Activated CD4-positive, alpha-beta T cell treated with anti-CD3 and anti-CD28 coated beads, Interleukin-2, amount 50 U/mL, for 4 hours (primary cell): ENCODE results near the gene KAZN.

Source experiments
- DNase-seq, 2 experiments: peaks; one replicate each; pipeline ENCODE4 v3.0.0-alpha.2; 2020

The KAZN gene

DNA sequence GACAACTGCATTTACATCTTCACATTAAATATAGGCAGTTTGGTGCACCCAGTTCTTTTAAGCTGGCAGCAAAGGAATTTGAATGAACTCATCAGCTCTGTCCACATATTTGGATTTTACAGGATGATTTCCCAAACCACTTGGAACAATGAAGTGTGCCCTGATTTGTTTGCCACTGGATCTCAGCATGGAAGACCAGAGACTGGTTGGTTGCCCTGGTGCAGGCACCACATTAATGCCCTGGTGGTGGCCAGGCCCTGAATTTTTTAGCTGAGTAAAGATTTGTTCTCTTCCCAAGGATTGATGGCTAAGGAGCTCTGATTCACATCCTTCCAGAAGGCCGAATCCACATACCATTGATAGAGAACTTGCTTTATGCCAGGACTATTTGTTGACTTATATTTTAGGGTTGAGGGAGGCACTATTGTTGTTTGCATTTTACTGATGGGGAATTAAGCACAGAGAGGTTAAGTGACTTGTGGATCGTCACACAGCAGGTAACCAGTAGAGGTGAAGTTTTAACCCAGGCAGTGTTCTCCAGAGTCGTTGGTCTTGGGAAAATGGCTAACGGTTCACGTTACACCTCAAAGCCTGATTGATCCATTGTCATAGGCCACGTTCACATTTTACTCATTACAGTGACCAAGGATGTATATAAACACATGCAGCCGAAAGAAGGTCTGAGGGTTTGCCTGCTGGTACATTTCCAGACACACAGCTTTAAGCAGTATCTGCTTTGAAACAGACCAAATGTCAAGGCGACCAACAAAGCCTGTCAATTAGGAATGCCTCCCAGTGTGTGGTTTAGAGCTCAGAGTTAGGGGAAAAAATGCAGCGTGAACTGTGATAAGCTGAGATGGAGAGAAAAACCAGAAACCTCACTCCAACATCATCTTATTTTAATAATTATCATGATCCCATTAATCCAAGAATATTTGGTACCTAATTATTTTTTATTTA lies 50.7 kb downstream of the KAZN start:
- no peak for DNase-seq

- DNase-seq: no peak
Observed at GRCh38 chr1:14649976-14650375, 51.5 kb downstream of the KAZN start.

DNA sequence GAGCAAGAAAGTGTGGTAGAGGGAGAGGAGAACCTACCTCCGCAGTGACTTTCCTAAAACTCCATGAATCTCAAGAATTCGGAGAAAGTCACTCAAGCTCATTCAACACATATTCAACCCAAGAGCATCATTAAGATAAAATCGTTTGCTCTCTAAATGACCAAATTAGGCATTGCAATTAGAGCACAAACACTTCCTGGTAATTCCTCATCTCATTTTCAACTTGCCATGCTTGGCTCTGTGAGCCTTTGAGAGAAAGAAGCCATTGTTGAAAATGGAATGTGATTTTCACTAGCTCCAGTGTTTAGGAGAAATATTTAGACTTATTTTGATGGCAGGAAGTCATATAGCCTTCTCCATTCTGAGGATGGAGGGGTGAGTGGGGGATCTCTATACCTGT lies 52.5 kb downstream of the KAZN start:
- DNase-seq: no peak

DNA sequence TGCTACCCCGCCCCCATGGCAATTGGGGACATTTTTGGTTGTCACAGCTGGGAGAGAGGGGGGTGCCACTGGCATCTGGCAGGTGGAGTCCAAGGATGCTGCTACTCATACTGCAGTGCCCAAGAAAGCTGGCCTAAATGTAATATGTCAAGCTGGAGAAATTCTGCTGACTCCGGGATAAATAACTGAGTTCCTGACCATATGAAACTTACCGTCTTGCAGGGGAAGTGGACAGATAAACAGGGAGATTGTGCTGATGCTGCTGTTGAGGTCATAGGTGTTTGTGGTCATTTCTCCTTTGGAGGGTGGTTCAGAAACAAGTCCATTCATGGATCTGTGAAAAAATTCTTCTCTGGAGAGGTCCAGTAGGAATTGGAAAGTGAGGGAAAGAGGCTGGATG lies 54.4 kb downstream of the KAZN start:
- DNase-seq: no peak

- DNase-seq: no peak
Observed at GRCh38 chr1:14653461-14653960, 55.0 kb downstream of the KAZN start.

- DNase-seq: no peak
Observed at GRCh38 chr1:14654554-14654953, 56.1 kb downstream of the KAZN start.

- DNase-seq: no peak
Observed at GRCh38 chr1:14655385-14655784, 56.9 kb downstream of the KAZN start.

DNA sequence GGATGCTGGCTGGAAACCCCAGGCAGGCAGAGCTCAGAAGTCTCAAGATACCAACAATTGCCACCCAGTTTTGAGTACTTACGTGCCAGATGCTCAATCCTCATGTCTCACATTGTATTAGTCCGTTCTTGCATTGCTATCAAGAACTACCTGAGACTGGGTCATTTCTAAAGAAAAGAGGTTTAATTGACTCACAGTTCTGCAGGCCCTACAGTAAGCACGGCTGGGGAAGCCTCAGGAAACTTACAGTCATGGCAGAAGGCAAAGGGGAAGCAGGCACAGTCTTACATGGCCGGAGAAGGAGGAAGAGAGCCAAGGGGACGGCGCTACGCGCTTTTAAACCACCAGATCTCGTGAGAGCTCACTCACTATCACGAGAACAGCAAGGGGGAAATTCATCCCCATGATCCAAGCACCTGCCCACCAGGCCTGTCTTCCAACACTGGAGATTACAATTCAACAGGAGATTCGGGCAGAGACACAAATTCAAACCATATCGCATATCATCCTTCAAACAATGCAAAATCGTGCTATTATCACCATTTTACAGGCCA lies 58.0 kb downstream of the KAZN start:
- DNase-seq: no peak

- DNase-seq: no peak
Observed at GRCh38 chr1:14658642-14659041, 60.2 kb downstream of the KAZN start.

GRCh38 chr1:14659913-14660312 lies 61.4 kb downstream of the KAZN start:
- no peak for DNase-seq

- DNase-seq: no peak
Observed at GRCh38 chr1:14660801-14661200, 62.3 kb downstream of the KAZN start.

DNA sequence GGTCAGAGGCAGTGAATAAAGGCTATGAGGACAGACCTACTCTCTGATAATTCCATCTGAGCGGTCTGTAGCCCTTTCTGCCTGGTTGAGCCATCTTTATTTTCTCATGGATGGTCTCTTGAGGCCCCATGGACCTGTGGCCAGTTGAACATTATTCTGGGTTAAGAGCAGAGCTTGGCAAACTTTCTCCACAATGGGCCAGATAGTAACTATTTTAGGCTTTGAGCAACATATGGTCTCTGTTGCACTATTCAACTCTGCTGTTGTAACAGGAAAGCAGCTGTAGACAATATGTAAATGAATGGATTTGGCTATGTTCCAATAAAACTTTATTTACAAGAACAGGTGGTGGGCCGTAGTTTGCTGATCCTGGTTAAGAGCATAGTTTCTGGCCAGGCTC lies 62.7 kb downstream of the KAZN start:
- DNase-seq: no peak

GRCh38 chr1:14662116-14662515 lies 63.6 kb downstream of the KAZN start:
- DNase-seq: no peak

GRCh38 chr1:14663773-14664172 lies 65.3 kb downstream of the KAZN start:
- DNase-seq: no peak

GRCh38 chr1:14666373-14666772 lies 67.9 kb downstream of the KAZN start:
- no peak for DNase-seq

DNA sequence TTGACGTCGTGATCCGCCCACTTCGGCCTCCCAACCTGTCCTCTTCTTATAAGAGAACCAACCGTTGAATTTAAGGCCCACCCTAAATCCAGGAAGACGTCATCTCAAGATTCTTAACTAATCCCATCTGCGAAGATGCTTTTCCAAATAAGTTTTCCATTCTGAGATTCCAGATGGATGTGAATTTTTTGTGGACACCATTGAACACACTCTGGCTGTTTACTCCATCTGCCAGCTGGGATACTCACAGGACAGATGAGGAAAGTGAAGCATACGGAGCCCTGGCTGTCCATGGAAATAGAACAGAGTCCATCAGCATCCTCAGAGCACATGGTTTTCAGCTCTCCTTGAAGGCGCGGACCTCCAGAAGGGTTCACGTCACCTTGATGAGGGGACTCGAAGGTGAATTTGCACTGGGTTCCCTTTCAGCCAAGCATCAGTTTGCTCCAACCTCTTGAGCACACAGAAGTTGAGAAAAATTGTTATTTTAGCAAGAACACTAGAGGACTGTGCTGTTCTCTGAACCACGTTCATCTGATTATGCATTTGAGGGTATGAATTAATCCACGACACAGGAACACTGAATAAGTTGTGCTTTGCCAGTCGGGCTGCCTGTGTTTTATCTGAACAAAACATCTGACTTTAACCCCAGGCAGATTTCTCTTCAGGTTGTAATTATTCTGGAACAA lies 68.6 kb downstream of the KAZN start:
- no peak for DNase-seq

DNA sequence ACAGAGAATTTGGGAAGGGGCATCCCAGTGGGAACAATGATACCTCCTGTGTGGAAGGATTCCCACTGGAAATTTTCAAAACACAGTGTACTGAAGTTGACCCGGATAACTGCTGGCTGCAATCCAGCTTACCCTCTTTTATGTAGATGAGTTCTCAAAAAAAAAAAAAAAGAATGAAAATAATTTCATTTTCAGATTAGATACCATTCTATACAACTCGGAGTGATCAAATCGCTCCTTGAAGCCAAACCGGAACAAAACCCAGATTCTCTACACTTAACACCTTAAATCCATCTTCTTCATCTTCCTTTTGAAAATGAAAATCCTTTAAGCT lies 69.1 kb downstream of the KAZN start:
- no peak for DNase-seq

DNA sequence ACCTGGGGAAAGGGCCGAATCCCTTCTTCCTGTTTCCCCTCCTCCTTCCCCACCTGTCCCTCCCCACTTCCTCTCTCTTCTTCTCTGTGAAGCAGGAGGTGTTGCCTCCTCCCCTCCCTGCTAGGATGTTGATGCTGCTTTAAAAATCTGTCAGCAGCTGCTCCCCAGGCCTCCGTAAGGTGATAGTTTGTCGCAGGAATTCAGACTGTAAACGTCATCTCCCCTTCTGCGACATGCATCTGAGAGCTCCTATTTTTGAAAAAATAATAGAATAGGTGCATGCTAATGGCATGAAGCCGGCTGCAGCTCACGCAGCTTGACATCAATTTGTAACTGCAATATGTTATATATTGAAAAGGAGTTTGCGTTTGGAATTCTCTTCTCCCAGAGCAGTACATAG lies 70.1 kb downstream of the KAZN start:
- DNase-seq: no peak

DNA sequence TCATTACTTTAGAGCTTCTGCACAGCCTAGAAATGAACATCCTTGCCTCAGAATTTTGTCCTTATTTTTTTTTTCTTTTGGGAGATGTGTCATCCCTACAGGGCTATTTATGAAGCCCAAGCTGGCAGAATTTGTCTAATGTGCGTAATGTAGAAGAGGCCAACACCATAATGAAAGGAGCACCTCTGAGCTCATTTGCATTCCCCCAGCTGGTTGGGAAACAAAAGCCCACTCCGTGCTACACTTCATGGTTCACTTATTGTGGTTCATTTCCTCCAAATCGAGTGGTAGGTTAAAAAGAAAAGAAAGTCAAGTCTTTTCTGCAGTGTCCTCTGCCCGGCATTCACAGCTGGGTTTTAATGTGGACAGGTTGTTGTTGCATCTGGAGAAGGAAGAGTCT lies 73.5 kb downstream of the KAZN start:
- no peak for DNase-seq

DNA sequence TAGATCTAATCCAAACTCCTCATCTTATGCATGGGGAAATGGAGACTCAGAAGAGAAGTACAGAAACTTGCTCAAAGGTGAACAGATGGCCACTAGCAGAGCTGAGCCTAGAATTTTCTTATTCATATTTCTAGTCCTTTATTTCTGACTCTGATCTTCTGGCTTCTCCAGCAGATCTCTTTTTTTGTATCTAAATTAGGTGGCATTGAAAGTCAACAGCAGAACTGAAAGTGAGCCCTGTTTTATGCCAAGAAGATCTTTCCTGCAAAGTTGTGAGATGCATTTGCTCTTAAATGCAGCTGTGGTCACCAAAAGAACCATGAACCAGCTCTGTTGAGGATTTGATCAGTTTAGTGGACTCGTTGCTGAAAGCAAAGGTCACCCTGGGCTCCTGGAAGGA lies 75.5 kb downstream of the KAZN start:
- DNase-seq: no peak

GRCh38 chr1:14676400-14676799 lies 77.9 kb downstream of the KAZN start:
- no peak for DNase-seq

GRCh38 chr1:14677292-14677971 lies 78.9 kb downstream of the KAZN start:
- DNase-seq: no peak

DNA sequence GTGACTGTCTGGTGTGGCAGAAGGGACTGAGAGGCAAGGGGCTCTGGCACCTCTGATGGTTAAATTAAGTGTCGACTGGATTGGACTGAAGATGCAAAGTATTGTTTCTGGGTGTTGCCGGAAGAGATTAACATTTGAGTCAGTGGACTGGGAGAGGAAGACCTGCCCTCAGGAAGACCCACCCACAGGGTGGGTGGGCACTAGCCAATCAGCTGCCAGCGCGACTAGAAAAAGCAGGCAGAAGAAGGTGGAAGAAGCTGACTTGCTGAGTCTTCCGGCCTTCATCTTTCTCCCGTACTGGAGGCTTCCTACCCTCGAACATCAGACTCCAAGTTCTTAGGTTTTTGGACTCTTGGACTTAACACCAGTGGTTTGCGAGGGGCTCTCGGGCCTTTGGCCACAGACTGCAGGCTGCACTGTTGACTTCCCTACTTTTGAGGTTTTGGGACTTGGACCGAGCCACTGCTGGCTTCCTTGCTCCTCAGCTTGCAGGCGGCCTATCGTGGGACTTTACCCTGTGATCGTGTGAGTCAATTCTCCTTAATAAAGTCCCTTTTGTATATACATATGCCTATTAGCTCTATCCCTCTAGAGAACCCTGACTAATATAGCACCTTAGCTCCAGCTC lies 79.6 kb downstream of the KAZN start:
- no peak for DNase-seq
